ENCODE results near the gene PARD3.

PARD3 gene

GRCh38 chr10:34558093-34558583 is 257.0 kb downstream of the PARD3 start:
- DNase-seq: no peak

GRCh38 chr10:34557173-34557572 is 257.9 kb downstream of the PARD3 start:
- DNase-seq: no peak

- no peak for DNase-seq
Measured at GRCh38 chr10:34555653-34556052, 259.4 kb downstream of the PARD3 start.

GRCh38 chr10:34553747-34554146 is 261.3 kb downstream of the PARD3 start:
- no peak for DNase-seq

- no peak for DNase-seq
Measured at GRCh38 chr10:34551295-34551694, 263.8 kb downstream of the PARD3 start.

GRCh38 chr10:34549953-34550352 is 265.1 kb downstream of the PARD3 start:
- DNase-seq: no peak

GRCh38 chr10:34549001-34549400 is 266.1 kb downstream of the PARD3 start:
- DNase-seq: no peak

GRCh38 chr10:34548466-34548865 is 266.6 kb downstream of the PARD3 start:
- no peak for DNase-seq

GRCh38 chr10:34547695-34548094 is 267.4 kb downstream of the PARD3 start:
- no peak for DNase-seq

- DNase-seq: no peak
Measured at GRCh38 chr10:34547291-34547690, 267.8 kb downstream of the PARD3 start.

GRCh38 chr10:34544400-34544799 is 270.7 kb downstream of the PARD3 start:
- no peak for DNase-seq

GRCh38 chr10:34543716-34544115 is 271.4 kb downstream of the PARD3 start:
- no peak for DNase-seq

GRCh38 chr10:34540492-34540891 is 274.6 kb downstream of the PARD3 start:
- no peak for DNase-seq

- no peak for DNase-seq
Measured at GRCh38 chr10:34539533-34540315, 275.4 kb downstream of the PARD3 start.

GRCh38 chr10:34538281-34538829 is 276.7 kb downstream of the PARD3 start:
- DNase-seq: no peak

- DNase-seq: no peak
Measured at GRCh38 chr10:34537629-34538231, 277.4 kb downstream of the PARD3 start.

GRCh38 chr10:34535872-34536271 is 279.2 kb downstream of the PARD3 start:
- DNase-seq: no peak

GRCh38 chr10:34530778-34531177 is 284.3 kb downstream of the PARD3 start:
- no peak for DNase-seq

- no peak for DNase-seq
Measured at GRCh38 chr10:34528320-34528719, 286.8 kb downstream of the PARD3 start.

GRCh38 chr10:34526758-34527730 is 288.1 kb downstream of the PARD3 start:
- DNase-seq: no peak

- DNase-seq: no peak
Measured at GRCh38 chr10:34526186-34526585, 288.9 kb downstream of the PARD3 start.

- no peak for DNase-seq
Measured at GRCh38 chr10:34524369-34525091, 290.6 kb downstream of the PARD3 start.

Data from NCI-H2171 (cell line).